Measurements from ENCODE around the gene STK10. TPM values are rescaled to one million over a fixed set of nuclear protein-coding genes. Genes with fewer than 3 reads are reported as not detected.
A peak's percentile ranks its signal among the peaks of the same experiment; 100 is the strongest.

STK10 gene
- total and polyA plus RNA-seq, 2 experiments from 2014 or later: 7.5 to 17.8 TPM

- Mint-ChIP-seq H3K27ac (no peak overlapping the region; the same call in 1 of the 2 replicates), H3K9me3 (no peaks in the 10 kb centered on the region), H3K4me3 (no peak overlapping the region), H3K4me1 (peaks cover 6% of the 10 kb centered on the region), H3K27me3 (ENCODE audit: insufficient read depth, low read depth, poor library complexity) (peaks cover 1% of the 10 kb centered on the region), H3K36me3 (ENCODE audit: low read depth) (peaks cover 8% of the 10 kb centered on the region; the same call in 2 of the 3 replicates)
- Histone ChIP-seq H3K27ac (ENCODE audit: low read depth) (peak overlapping the region; percentile 26; the same call in 1 of the 2 replicates), H3K4me2 (no peak overlapping the region), H3F3A (replicated peaks; ENCODE audit: low read depth) (no peaks in the 10 kb centered on the region), H3K27me3 (ENCODE audit: insufficient read depth) (no peaks in the 10 kb centered on the region), H3K79me2 (replicated peaks; ENCODE audit: insufficient read depth) (no peaks in the 10 kb centered on the region), H3K36me3 (ENCODE audit: insufficient read depth) (no peaks in the 10 kb centered on the region), H3K4me1 (ENCODE audit: insufficient read depth) (peaks cover 7% of the 10 kb centered on the region; the same call in 1 of the 2 replicates), H4K20me1 (replicated peaks; ENCODE audit: insufficient read depth) (no peaks in the 10 kb centered on the region), H3K9me2 (ENCODE audit: insufficient read depth) (no peaks in the 10 kb centered on the region), H3K4me3 (no peak overlapping the region), H2AFZ (no peak overlapping the region)
- no peak for TF ChIP-seq ZNF462 (CRISPR knock-in tag; IDR thresholded peaks at IDR 0.05)
- TF ChIP-seq ZNF114 (CRISPR knock-in tag; IDR thresholded peaks at IDR 0.05): no peak
- no peak for TF ChIP-seq JUNB (IDR thresholded peaks at IDR 0.05; ENCODE audit: unreplicated experiment)
- DNase-seq (ENCODE audit: low spot score) (peak; percentile 55), ATAC-seq (peak; percentile 91)
These were observed 116.6 kb downstream of the STK10 start for GRCh38 chr5:172071309-172071875.

- Mint-ChIP-seq H3K36me3 (ENCODE audit: low read depth) (peaks cover 17% of the 10 kb centered on the region), H3K27ac (no peak overlapping the region), H3K27me3 (ENCODE audit: insufficient read depth, low read depth, poor library complexity) (peaks cover 3% of the 10 kb centered on the region), H3K4me3 (no peak overlapping the region), H3K4me1 (peaks cover 14% of the 10 kb centered on the region), H3K9me3 (no peaks in the 10 kb centered on the region)
- Histone ChIP-seq H3K4me2 (no peak overlapping the region), H3F3A (replicated peaks; ENCODE audit: low read depth) (no peaks in the 10 kb centered on the region), H3K27ac (ENCODE audit: low read depth) (no peak overlapping the region), H3K79me2 (replicated peaks; ENCODE audit: insufficient read depth) (no peaks in the 10 kb centered on the region), H3K4me1 (ENCODE audit: insufficient read depth) (peaks cover 4% of the 10 kb centered on the region), H3K27me3 (ENCODE audit: insufficient read depth) (no peaks in the 10 kb centered on the region), H3K4me3 (no peak overlapping the region), H3K36me3 (ENCODE audit: insufficient read depth) (no peaks in the 10 kb centered on the region; the same call in 1 of the 2 replicates), H2AFZ (no peak overlapping the region), H4K20me1 (replicated peaks; ENCODE audit: insufficient read depth) (no peaks in the 10 kb centered on the region), H3K9me2 (ENCODE audit: insufficient read depth) (no peaks in the 10 kb centered on the region)
- DNase-seq (ENCODE audit: low spot score): no peak
- no peak for ATAC-seq
- TF ChIP-seq ETS1 (IDR thresholded peaks at IDR 0.05): no peak
These were observed 122.5 kb downstream of the STK10 start for GRCh38 chr5:172065431-172066065.
